NT2/D1 (cell line): Measurements from ENCODE around the gene XDH.

Experiments
- DNase-seq: peaks from one replicate; pipeline ENCODE4 v3.0.0-alpha.2; 2011; ENCODE audit warnings: low read depth, low spot score
- H3K27me3 ChIP-seq: 2 replicates; pipeline ENCODE4 v1.6.0; 2011; ENCODE audit warnings: mild to moderate bottlenecking; ENCODE audit not compliant: insufficient read length, insufficient read depth
- H3K36me3 ChIP-seq: 2 replicates; pipeline ENCODE4 v1.6.1; 2011; ENCODE audit warnings: mild to moderate bottlenecking, low read length, mixed read lengths; ENCODE audit not compliant: insufficient read depth, insufficient read length
- H3K4me1 ChIP-seq: 2 replicates; pipeline ENCODE4 v1.5.1; 2011; ENCODE audit not compliant: insufficient read depth, insufficient read length
- H3K4me3 ChIP-seq: 2 replicates; pipeline ENCODE4 v1.5.1; 2011; ENCODE audit warnings: low read depth; ENCODE audit not compliant: insufficient read length
- H3K9ac ChIP-seq: 2 replicates; pipeline ENCODE4 v1.6.0; 2011; ENCODE audit warnings: low read depth; ENCODE audit not compliant: insufficient read length
- H3K9me3 ChIP-seq: 2 replicates; pipeline ENCODE4 v1.5.1; 2011; ENCODE audit warnings: mild to moderate bottlenecking, low read length; ENCODE audit not compliant: insufficient read depth
- SUZ12 ChIP-seq: IDR thresholded peaks from 2 replicates; pipeline ENCODE4 v1.6.1; 2011; ENCODE audit not compliant: insufficient read length, insufficient read depth; ENCODE audit errors: extremely low read depth
- YY1 ChIP-seq: IDR thresholded peaks from 2 replicates; pipeline ENCODE4 v1.6.1; 2011; ENCODE audit not compliant: insufficient read length, insufficient read depth
- ZNF274 ChIP-seq: IDR thresholded peaks from 2 replicates; pipeline ENCODE4 v1.6.1; 2011; ENCODE audit warnings: mild to moderate bottlenecking, low read depth, low read length

Gene XDH

GRCh38 chr2:31365834-31366505 is 48.6 kb downstream of the XDH start:
- TF ChIP-seq SUZ12 (no peak), YY1 (no peak), ZNF274 (no peak)
- Histone ChIP-seq H3K4me3 (no peak overlapping the region), H3K36me3 (no peaks in the 10 kb centered on the region), H3K9me3 (no peaks in the 10 kb centered on the region), H3K4me1 (no peaks in the 10 kb centered on the region), H3K27me3 (no peaks in the 10 kb centered on the region), H3K9ac (no peak overlapping the region)
- no peak for DNase-seq

GRCh38 chr2:31365348-31365747 is 49.2 kb downstream of the XDH start:
- Histone ChIP-seq H3K36me3 (no peaks in the 10 kb centered on the region), H3K4me3 (no peak overlapping the region), H3K9ac (no peak overlapping the region), H3K27me3 (no peaks in the 10 kb centered on the region), H3K9me3 (no peaks in the 10 kb centered on the region), H3K4me1 (no peaks in the 10 kb centered on the region)
- no peak for TF ChIP-seq SUZ12
- no peak for TF ChIP-seq YY1
- no peak for TF ChIP-seq ZNF274
- DNase-seq: no peak

GRCh38 chr2:31363956-31364750 is 50.4 kb downstream of the XDH start:
- no peak overlapping the region for H3K9ac ChIP-seq
- H3K9me3 ChIP-seq: no peaks in the 10 kb centered on the region
- no peaks in the 10 kb centered on the region for H3K36me3 ChIP-seq
- no peak for DNase-seq
- no peak overlapping the region for H3K4me3 ChIP-seq
- no peaks in the 10 kb centered on the region for H3K27me3 ChIP-seq
- no peaks in the 10 kb centered on the region for H3K4me1 ChIP-seq
- TF ChIP-seq ZNF274 (no peak), YY1 (no peak), SUZ12 (no peak)

- no peak for TF ChIP-seq ZNF274
- no peak for TF ChIP-seq YY1
- no peak for TF ChIP-seq SUZ12
- Histone ChIP-seq H3K4me1 (no peaks in the 10 kb centered on the region), H3K4me3 (no peak overlapping the region), H3K9me3 (no peaks in the 10 kb centered on the region), H3K36me3 (no peaks in the 10 kb centered on the region), H3K27me3 (no peaks in the 10 kb centered on the region), H3K9ac (no peak overlapping the region)
- no peak for DNase-seq
Observed at GRCh38 chr2:31362581-31362980, 52.0 kb downstream of the XDH start.

- Histone ChIP-seq H3K4me1 (no peaks in the 10 kb centered on the region), H3K9ac (no peak overlapping the region)
- no peak for TF ChIP-seq YY1
- TF ChIP-seq SUZ12: no peak
- no peak for TF ChIP-seq ZNF274
Observed at GRCh38 chr2:31359229-31359628, 55.3 kb downstream of the XDH start.

GRCh38 chr2:31354837-31355236 is 59.7 kb downstream of the XDH start:
- no peak overlapping the region for H3K4me3 ChIP-seq
- H3K27me3 ChIP-seq: no peaks in the 10 kb centered on the region
- no peaks in the 10 kb centered on the region for H3K9me3 ChIP-seq
- TF ChIP-seq SUZ12: no peak
- no peak for TF ChIP-seq ZNF274
- no peak for TF ChIP-seq YY1
- DNase-seq: no peak
- no peaks in the 10 kb centered on the region for H3K36me3 ChIP-seq
- H3K9ac ChIP-seq: no peak overlapping the region
- H3K4me1 ChIP-seq: no peaks in the 10 kb centered on the region

More at GRCh38 chr2:31359229-31359628, 55.3 kb downstream of the XDH start:
- H3K27me3 ChIP-seq: no peaks in the 10 kb centered on the region
- no peak overlapping the region for H3K4me3 ChIP-seq
- H3K36me3 ChIP-seq: no peaks in the 10 kb centered on the region
- DNase-seq: no peak
- H3K9me3 ChIP-seq: no peaks in the 10 kb centered on the region

GRCh38 chr2:31353179-31353578 is 61.4 kb downstream of the XDH start:
- TF ChIP-seq ZNF274: no peak
- TF ChIP-seq SUZ12: no peak
- no peak for TF ChIP-seq YY1
- H3K4me3 ChIP-seq: no peak overlapping the region

More at GRCh38 chr2:31353179-31353578, 61.4 kb downstream of the XDH start:
- Histone ChIP-seq H3K27me3 (no peaks in the 10 kb centered on the region), H3K9me3 (no peaks in the 10 kb centered on the region), H3K36me3 (no peaks in the 10 kb centered on the region), H3K4me1 (no peaks in the 10 kb centered on the region), H3K9ac (no peak overlapping the region)
- DNase-seq: no peak
